ENCODE data around the gene EFHC2. TPM values are rescaled to one million over a fixed set of nuclear protein-coding genes. Genes with fewer than 3 reads are reported as not detected.

The EFHC2 gene
- not detected in 2 replicates for total RNA-seq (2014; rRNA removed; shearing (Covaris generic); ENCODE audit: low replicate concordance)

GRCh38 chrX:44343412-44344141 lies at the start of gene EFHC2:
Gene EFHC2 (minus strand): TSS chrX:44343672. CDS start chrX:44343588, 84 bp downstream.
- DNase-seq (ENCODE audit: low read depth): no peak
- in situ Hi-C loops (cut with HindIII; ENCODE audit: low pct_unique_long_range_greater_than_20kb, low sequenced_read_pairs): no loop called here

GRCh38 chrX:44392767-44393166 lies 49.3 kb upstream of the EFHC2 start:
- DNase-seq (ENCODE audit: low read depth): no peak
- in situ Hi-C loops (cut with HindIII; ENCODE audit: low pct_unique_long_range_greater_than_20kb, low sequenced_read_pairs): no loop called here

GRCh38 chrX:44384688-44385338 lies 41.3 kb upstream of the EFHC2 start:
- in situ Hi-C loops (cut with HindIII; ENCODE audit: low pct_unique_long_range_greater_than_20kb, low sequenced_read_pairs): no loop called here

GRCh38 chrX:44382871-44383270 lies 39.4 kb upstream of the EFHC2 start:
- no peak for DNase-seq (ENCODE audit: low read depth)
- in situ Hi-C loops (cut with HindIII; ENCODE audit: low pct_unique_long_range_greater_than_20kb, low sequenced_read_pairs): no loop called here

More at GRCh38 chrX:44384688-44385338, 41.3 kb upstream of the EFHC2 start:
- no peak for DNase-seq (ENCODE audit: low read depth)

GRCh38 chrX:44352758-44353157 lies 9.3 kb upstream of the EFHC2 start:
- no peak for DNase-seq (ENCODE audit: low read depth)
- in situ Hi-C loops (cut with HindIII; ENCODE audit: low pct_unique_long_range_greater_than_20kb, low sequenced_read_pairs): no loop called here

GRCh38 chrX:44349561-44349960 lies 6.1 kb upstream of the EFHC2 start:
- no peak for DNase-seq (ENCODE audit: low read depth)
- in situ Hi-C loops (cut with HindIII; ENCODE audit: low pct_unique_long_range_greater_than_20kb, low sequenced_read_pairs): no loop called here

GRCh38 chrX:44344687-44345086 lies 1.2 kb upstream of the EFHC2 start:
- DNase-seq (ENCODE audit: low read depth): no peak
- in situ Hi-C loops (cut with HindIII; ENCODE audit: low pct_unique_long_range_greater_than_20kb, low sequenced_read_pairs): no loop called here

- in situ Hi-C loops (cut with HindIII; ENCODE audit: low pct_unique_long_range_greater_than_20kb, low sequenced_read_pairs): no loop called here
These were observed 722 bp upstream of the EFHC2 start for GRCh38 chrX:44344194-44344593.

GRCh38 chrX:44342866-44343265 lies 606 bp downstream of the EFHC2 start:
- in situ Hi-C loops (cut with HindIII; ENCODE audit: low pct_unique_long_range_greater_than_20kb, low sequenced_read_pairs): no loop called here
- DNase-seq (ENCODE audit: low read depth): no peak

More at GRCh38 chrX:44344194-44344593, 722 bp upstream of the EFHC2 start:
- DNase-seq (ENCODE audit: low read depth): no peak

GRCh38 chrX:44338361-44338760 lies 5.1 kb downstream of the EFHC2 start:
- DNase-seq (ENCODE audit: low read depth): no peak
- in situ Hi-C loops (cut with HindIII; ENCODE audit: low pct_unique_long_range_greater_than_20kb, low sequenced_read_pairs): no loop called here

- in situ Hi-C loops (cut with HindIII; ENCODE audit: low pct_unique_long_range_greater_than_20kb, low sequenced_read_pairs): no loop called here
- no peak for DNase-seq (ENCODE audit: low read depth)
These were observed 11.0 kb downstream of the EFHC2 start for GRCh38 chrX:44332437-44332836.

GRCh38 chrX:44330227-44330626 lies 13.2 kb downstream of the EFHC2 start:
- no peak for DNase-seq (ENCODE audit: low read depth)
- in situ Hi-C loops (cut with HindIII; ENCODE audit: low pct_unique_long_range_greater_than_20kb, low sequenced_read_pairs): no loop called here

GRCh38 chrX:44319550-44319949 lies 23.9 kb downstream of the EFHC2 start:
- in situ Hi-C loops (cut with HindIII; ENCODE audit: low pct_unique_long_range_greater_than_20kb, low sequenced_read_pairs): no loop called here

GRCh38 chrX:44317181-44317580 lies 26.3 kb downstream of the EFHC2 start:
- no peak for DNase-seq (ENCODE audit: low read depth)
- in situ Hi-C loops (cut with HindIII; ENCODE audit: low pct_unique_long_range_greater_than_20kb, low sequenced_read_pairs): no loop called here

More at GRCh38 chrX:44319550-44319949, 23.9 kb downstream of the EFHC2 start:
- DNase-seq (ENCODE audit: low read depth): no peak

GRCh38 chrX:44314808-44315207 lies 28.7 kb downstream of the EFHC2 start:
- no peak for DNase-seq (ENCODE audit: low read depth)
- in situ Hi-C loops (cut with HindIII; ENCODE audit: low pct_unique_long_range_greater_than_20kb, low sequenced_read_pairs): no loop called here

GRCh38 chrX:44314259-44314734 lies 29.2 kb downstream of the EFHC2 start:
- no peak for DNase-seq (ENCODE audit: low read depth)
- in situ Hi-C loops (cut with HindIII; ENCODE audit: low pct_unique_long_range_greater_than_20kb, low sequenced_read_pairs): no loop called here

- in situ Hi-C loops (cut with HindIII; ENCODE audit: low pct_unique_long_range_greater_than_20kb, low sequenced_read_pairs): no loop called here
- no peak for DNase-seq (ENCODE audit: low read depth)
These were observed 31.1 kb downstream of the EFHC2 start for GRCh38 chrX:44312421-44312820.

- in situ Hi-C loops (cut with HindIII; ENCODE audit: low pct_unique_long_range_greater_than_20kb, low sequenced_read_pairs): no loop called here
- DNase-seq (ENCODE audit: low read depth): no peak
These were observed 33.2 kb downstream of the EFHC2 start for GRCh38 chrX:44310227-44310626.

- in situ Hi-C loops (cut with HindIII; ENCODE audit: low pct_unique_long_range_greater_than_20kb, low sequenced_read_pairs): no loop called here
- no peak for DNase-seq (ENCODE audit: low read depth)
These were observed 34.6 kb downstream of the EFHC2 start for GRCh38 chrX:44308869-44309268.
